WTC11 (cell line): Measurements from ENCODE around the gene SAT2. TPM values are rescaled to one million over a fixed set of nuclear protein-coding genes. Genes with fewer than 3 reads are reported as not detected.

Experiments used
- ATAC-seq: fragments of 200-7000 bp; cut with Tn5 transposase; 2 replicates; pipeline ENCODE4 v1.10.0; 2021; ENCODE audit warnings: mild to moderate bottlenecking, moderate library complexity
- CTCF ChIA-PET: fragments of 300-600 bp; sonication (Branson Sonifier 250); formaldehyde crosslinking; loops from one replicate; lab custom pipeline; 2021; ENCODE audit warnings: antibody characterized with exemption; lab: Charles Lee
- POLR2A ChIA-PET: fragments of 350-600 bp; sonication (Branson Sonifier 250); formaldehyde crosslinking; loops from one replicate; lab custom pipeline; 2021; ENCODE audit warnings: antibody characterized with exemption; lab: Charles Lee
- DNase-seq: peaks from one replicate; pipeline ENCODE4 v3.0.0; 2021; ENCODE audit warnings: low spot score
- H3K27ac Mint-ChIP-seq: 2 replicates; pipeline ENCODE4 v1.8.0; 2021; ENCODE audit warnings: mixed read lengths
- H3K27me3 Mint-ChIP-seq: 2 replicates; pipeline ENCODE4 v1.8.0; 2021; ENCODE audit warnings: low read depth, mild to moderate bottlenecking, moderate library complexity, mixed read lengths
- H3K36me3 Mint-ChIP-seq: 2 replicates; pipeline ENCODE4 v1.8.0; 2021; ENCODE audit warnings: mixed read lengths
- H3K4me1 Mint-ChIP-seq: 2 replicates; pipeline ENCODE4 v1.8.0; 2022; ENCODE audit warnings: mixed read lengths
- H3K4me3 Mint-ChIP-seq: 2 replicates; pipeline ENCODE4 v1.8.0; 2021; ENCODE audit warnings: mild to moderate bottlenecking, moderate library complexity, mixed read lengths
- H3K9me3 Mint-ChIP-seq: 2 replicates; pipeline ENCODE4 v1.8.0; 2021; ENCODE audit warnings: mixed read lengths
- ATF2 ChIP-seq: sonication (generic); formaldehyde crosslinking; IDR thresholded peaks from 2 replicates; pipeline ENCODE4 v1.8.1; 2022; ENCODE audit warnings: low read depth, missing genetic modification reagents, borderline replicate concordance
- ATF3 ChIP-seq: sonication (generic); formaldehyde crosslinking; conservative IDR thresholded peaks from 2 replicates; pipeline ENCODE4 v1.8.1; 2022; ENCODE audit warnings: mild to moderate bottlenecking, missing genetic modification reagents
- CBFB ChIP-seq: sonication (generic); formaldehyde crosslinking; IDR thresholded peaks from 2 replicates; pipeline ENCODE4 v1.8.1; 2022; ENCODE audit warnings: mild to moderate bottlenecking, low read depth, missing genetic modification reagents
- FOXK1 ChIP-seq: sonication (generic); formaldehyde crosslinking; IDR thresholded peaks from 2 replicates; pipeline ENCODE4 v1.8.0; 2022; ENCODE audit warnings: mild to moderate bottlenecking, moderate library complexity, missing genetic modification reagents
- GRHL2 ChIP-seq: fragments of 250-450 bp; sonication (Bioruptor Pico); IDR thresholded peaks from 2 replicates; pipeline ENCODE4 v1.8.0; 2022; ENCODE audit warnings: mild to moderate bottlenecking, moderate library complexity; ENCODE audit not compliant: insufficient replicate concordance, severe bottlenecking
- IRF1 ChIP-seq: sonication (generic); formaldehyde crosslinking; IDR thresholded peaks from 2 replicates; pipeline ENCODE4 v1.8.0; 2023; ENCODE audit warnings: missing genetic modification reagents
- KAT7 ChIP-seq: sonication (generic); formaldehyde crosslinking; IDR thresholded peaks from 2 replicates; pipeline ENCODE4 v1.8.1; 2023; ENCODE audit warnings: missing genetic modification reagents, mild to moderate bottlenecking, borderline replicate concordance
- MAX ChIP-seq: sonication (generic); formaldehyde crosslinking; IDR thresholded peaks from 2 replicates; pipeline ENCODE4 v1.8.0; 2022; ENCODE audit warnings: mild to moderate bottlenecking, missing genetic modification reagents
- SMAD4 ChIP-seq: sonication (generic); formaldehyde crosslinking; IDR thresholded peaks from 2 replicates; pipeline ENCODE4 v1.8.0; 2022; ENCODE audit warnings: mild to moderate bottlenecking, missing genetic modification reagents
- STAT6 ChIP-seq: sonication (generic); formaldehyde crosslinking; conservative IDR thresholded peaks from 2 replicates; pipeline ENCODE4 v1.8.1; 2023; ENCODE audit warnings: mild to moderate bottlenecking, low read depth, missing genetic modification reagents, moderate library complexity
- TCF7 ChIP-seq: sonication (generic); formaldehyde crosslinking; IDR thresholded peaks from 2 replicates; pipeline ENCODE4 v1.8.0; 2022; ENCODE audit warnings: mild to moderate bottlenecking, low read depth, missing genetic modification reagents, moderate library complexity
- ZNF263 ChIP-seq: sonication (generic); formaldehyde crosslinking; IDR thresholded peaks from 2 replicates; pipeline ENCODE4 v1.8.1; 2022; ENCODE audit warnings: low read depth, mild to moderate bottlenecking, moderate library complexity, missing genetic modification reagents
- ZNF423 ChIP-seq: fragments of 250-450 bp; sonication (Bioruptor Pico); IDR thresholded peaks from 2 replicates; pipeline ENCODE4 v2.1.2; 2022; ENCODE audit warnings: mild to moderate bottlenecking, moderate library complexity
- ZNF532 ChIP-seq: fragments of 250-450 bp; sonication (Bioruptor Pico); IDR thresholded peaks from 2 replicates; pipeline ENCODE4 v1.9.0; 2021; ENCODE audit warnings: mild to moderate bottlenecking, borderline replicate concordance
- total RNA-seq: library from RNA; stranded (reverse); gene quantifications from 3 replicates; pipeline ENCODE4 v1.2.3, GENCODE V29; 2021

The SAT2 gene
- total RNA-seq, 1 experiment from 2014 or later = 75.8 TPM

GRCh38 chr17:7613769-7614424 is 13.7 kb downstream of the SAT2 start:
- peak overlapping the region; percentile 83 for H3K4me3 Mint-ChIP-seq
- H3K27me3 Mint-ChIP-seq = no peaks in the 10 kb centered on the region
- H3K9me3 Mint-ChIP-seq = no peaks in the 10 kb centered on the region
- H3K36me3 Mint-ChIP-seq = peaks cover 6% of the 10 kb centered on the region; the same call in 1 of the 2 replicates
- ATAC-seq (no peak), DNase-seq (no peak)
- H3K4me1 Mint-ChIP-seq = peaks cover 22% of the 10 kb centered on the region
- H3K27ac Mint-ChIP-seq = peak overlapping the region; percentile 87
- ChIA-PET CTCF (interaction anchor here (0.7 to 3.5 kb wide), 18 partner anchors 14 to 376 kb away, joined by 3 to 47 read pairs (median 8); partner anchors contain the start of genes ATP1B2, DNAH2, MPDU1 and SAT2), POLR2A (interaction anchor here (0.8 to 2.8 kb wide), 5 partner anchors 14 to 73 kb away, joined by 3 to 31 read pairs (median 4); partner anchors contain the start of genes ATP1B2, MPDU1, SAT2 and TP53)
- TF ChIP-seq ZNF532 (CRISPR knock-in tag) (no peak), ATF2 (CRISPR knock-in tag) (no peak), KAT7 (CRISPR knock-in tag) (no peak), FOXK1 (CRISPR knock-in tag) (no peak)

GRCh38 chr17:7612294-7612640 is 15.4 kb downstream of the SAT2 start:
- H3K36me3 Mint-ChIP-seq = peaks cover 6% of the 10 kb centered on the region; the same call in 1 of the 2 replicates
- ATAC-seq (no peak), DNase-seq (no peak)
- H3K4me1 Mint-ChIP-seq = peaks cover 22% of the 10 kb centered on the region
- H3K27ac Mint-ChIP-seq = no peak overlapping the region; the same call in 1 of the 2 replicates
- H3K4me3 Mint-ChIP-seq = peak overlapping the region; percentile 83
- no peaks in the 10 kb centered on the region for H3K27me3 Mint-ChIP-seq
- CTCF ChIA-PET = interaction anchor here (0.6 to 4.2 kb wide), 4 partner anchors 23 to 52 kb away, joined by 3 to 20 read pairs (median 3); partner anchors contain the start of genes ATP1B2 and SOX15
- POLR2A ChIA-PET = interaction anchor here (0.7 to 1.2 kb wide), 4 partner anchors 48 to 116 kb away, joined by 3 to 9 read pairs (median 6); no protein-coding TSS in a partner anchor
- TF ChIP-seq ZNF423 (no peak), CBFB (no peak), IRF1 (CRISPR knock-in tag) (no peak), STAT6 (CRISPR knock-in tag) (no peak)
- no peaks in the 10 kb centered on the region for H3K9me3 Mint-ChIP-seq

GRCh38 chr17:7611635-7612293 is 15.9 kb downstream of the SAT2 start:
- no peak for DNase-seq
- CTCF ChIA-PET = interaction anchor here (0.6 to 4.2 kb wide), 4 partner anchors 22 to 51 kb away, joined by 3 to 20 read pairs (median 3); partner anchors contain the start of genes ATP1B2 and SOX15
- Mint-ChIP-seq H3K36me3 (peaks cover 6% of the 10 kb centered on the region; the same call in 1 of the 2 replicates), H3K4me3 (peak overlapping the region; percentile 83), H3K27ac (no peak overlapping the region), H3K9me3 (no peaks in the 10 kb centered on the region), H3K27me3 (no peaks in the 10 kb centered on the region), H3K4me1 (peaks cover 22% of the 10 kb centered on the region)
- POLR2A ChIA-PET = interaction anchor here (1.2 kb wide), 1 partner anchor 74 kb away, joined by 3 read pairs; no protein-coding TSS in a partner anchor
- no peak for ATAC-seq
- TF ChIP-seq GRHL2 (CRISPR knock-in tag) (no peak), SMAD4 (no peak), MAX (no peak), ATF3 (CRISPR knock-in tag) (no peak), CBFB (no peak), ZNF263 (CRISPR knock-in tag) (no peak), FOXK1 (CRISPR knock-in tag) (no peak), TCF7 (CRISPR knock-in tag) (no peak)
